Stimulated activated memory B cell treated with anti-CD40 and anti-IgM and Interleukin-4, amounts not matched to agents 10 μg/mL and 1 μg/mL and 100 μg/mL, for 72 hours (primary cell): ENCODE data around the gene TAF9.
"Not testable (repeated sequence)": the region's sequence is repeated elsewhere in the genome, so short reads cannot be mapped to it uniquely, and the experiment has no call there.

Experiments used
- ATAC-seq: fragments of 150-1000 bp; cut with Tn5 transposase; 2 replicates; pipeline ENCODE4 v1.10.0; 2021
- H3K27ac Mint-ChIP-seq: one replicate; pipeline ENCODE4 v1.8.0; 2022; ENCODE audit warnings: mild to moderate bottlenecking, mixed read lengths
- H3K27me3 Mint-ChIP-seq: one replicate; pipeline ENCODE4 v1.8.0; 2022; ENCODE audit warnings: mixed read lengths
- H3K36me3 Mint-ChIP-seq: one replicate; pipeline ENCODE4 v1.8.0; 2022; ENCODE audit warnings: mixed read lengths
- H3K4me1 Mint-ChIP-seq: one replicate; pipeline ENCODE4 v1.8.0; 2022; ENCODE audit warnings: mixed read lengths
- H3K4me3 Mint-ChIP-seq: one replicate; pipeline ENCODE4 v1.8.0; 2022; ENCODE audit warnings: mild to moderate bottlenecking, moderate library complexity, mixed read lengths
- H3K9me3 Mint-ChIP-seq: one replicate; pipeline ENCODE4 v1.8.0; 2022; ENCODE audit warnings: mixed read lengths

Gene TAF9

GRCh38 chr5:69364850-69365249 lies 4.5 kb downstream of the TAF9 start:
- Mint-ChIP-seq H3K9me3 (no peaks in the 10 kb centered on the region), H3K27me3 (no peaks in the 10 kb centered on the region), H3K4me1 (peaks cover 32% of the 10 kb centered on the region), H3K27ac (no peak overlapping the region), H3K36me3 (peaks cover 39% of the 10 kb centered on the region), H3K4me3 (no peak overlapping the region)
- no peak for ATAC-seq

GRCh38 chr5:69364414-69364813 lies 4.9 kb downstream of the TAF9 start:
- Mint-ChIP-seq H3K27me3 (no peaks in the 10 kb centered on the region), H3K27ac (no peak overlapping the region), H3K36me3 (peaks cover 39% of the 10 kb centered on the region), H3K9me3 (no peaks in the 10 kb centered on the region), H3K4me1 (peaks cover 32% of the 10 kb centered on the region), H3K4me3 (no peak overlapping the region)
- ATAC-seq = no peak

- H3K4me1 Mint-ChIP-seq = peaks cover 18% of the 10 kb centered on the region
- H3K9me3 Mint-ChIP-seq = no peaks in the 10 kb centered on the region
- no peaks in the 10 kb centered on the region for H3K27me3 Mint-ChIP-seq
- no peak overlapping the region for H3K27ac Mint-ChIP-seq
- peaks cover 47% of the 10 kb centered on the region for H3K36me3 Mint-ChIP-seq
- H3K4me3 Mint-ChIP-seq = no peak overlapping the region
- ATAC-seq = no peak
Measured at GRCh38 chr5:69360442-69360841, 8.9 kb downstream of the TAF9 start.

GRCh38 chr5:69359699-69360098 lies 9.6 kb downstream of the TAF9 start:
- H3K4me3 Mint-ChIP-seq = no peak overlapping the region
- peaks cover 18% of the 10 kb centered on the region for H3K4me1 Mint-ChIP-seq
- ATAC-seq = no peak
- H3K27me3 Mint-ChIP-seq = no peaks in the 10 kb centered on the region
- peaks cover 42% of the 10 kb centered on the region for H3K36me3 Mint-ChIP-seq
- no peak overlapping the region for H3K27ac Mint-ChIP-seq
- H3K9me3 Mint-ChIP-seq = no peaks in the 10 kb centered on the region

- Mint-ChIP-seq H3K27ac (no peak overlapping the region), H3K4me3 (no peak overlapping the region), H3K4me1 (peaks cover 6% of the 10 kb centered on the region), H3K36me3 (peaks cover 47% of the 10 kb centered on the region), H3K9me3 (no peaks in the 10 kb centered on the region), H3K27me3 (no peaks in the 10 kb centered on the region)
- ATAC-seq = no peak
Measured at GRCh38 chr5:69350664-69351063, 18.7 kb downstream of the TAF9 start.

- Mint-ChIP-seq H3K4me3 (no peak overlapping the region), H3K4me1 (no peaks in the 10 kb centered on the region), H3K36me3 (peaks cover 12% of the 10 kb centered on the region), H3K9me3 (no peaks in the 10 kb centered on the region), H3K27me3 (no peaks in the 10 kb centered on the region), H3K27ac (no peak overlapping the region)
- ATAC-seq = no peak
Measured at GRCh38 chr5:69343083-69343482, 26.2 kb downstream of the TAF9 start.

GRCh38 chr5:69341520-69342161 lies 27.7 kb downstream of the TAF9 start:
- ATAC-seq = no peak
- peaks cover 5% of the 10 kb centered on the region for H3K36me3 Mint-ChIP-seq
- no peak overlapping the region for H3K4me3 Mint-ChIP-seq
- no peaks in the 10 kb centered on the region for H3K4me1 Mint-ChIP-seq
- no peaks in the 10 kb centered on the region for H3K27me3 Mint-ChIP-seq
- no peak overlapping the region for H3K27ac Mint-ChIP-seq
- no peaks in the 10 kb centered on the region for H3K9me3 Mint-ChIP-seq

- H3K27ac Mint-ChIP-seq = no peak overlapping the region
- peaks cover 4% of the 10 kb centered on the region for H3K36me3 Mint-ChIP-seq
- no peak overlapping the region for H3K4me3 Mint-ChIP-seq
- ATAC-seq = no peak
- H3K9me3 Mint-ChIP-seq = no peaks in the 10 kb centered on the region
- peaks cover 19% of the 10 kb centered on the region for H3K4me1 Mint-ChIP-seq
- H3K27me3 Mint-ChIP-seq = no peaks in the 10 kb centered on the region
Measured at GRCh38 chr5:69335341-69335935, 33.9 kb downstream of the TAF9 start.

- ATAC-seq = peak; percentile 69
- H3K36me3 Mint-ChIP-seq = peaks cover 4% of the 10 kb centered on the region
- no peaks in the 10 kb centered on the region for H3K9me3 Mint-ChIP-seq
- H3K4me1 Mint-ChIP-seq = peaks cover 19% of the 10 kb centered on the region
- peak overlapping the region; percentile 19 for H3K4me3 Mint-ChIP-seq
- no peak overlapping the region for H3K27ac Mint-ChIP-seq
- no peaks in the 10 kb centered on the region for H3K27me3 Mint-ChIP-seq
Measured at GRCh38 chr5:69334793-69335268, 34.5 kb downstream of the TAF9 start.

- ATAC-seq, H3K27ac Mint-ChIP-seq, H3K27me3 Mint-ChIP-seq, H3K4me3 Mint-ChIP-seq, H3K9me3 Mint-ChIP-seq, H3K36me3 Mint-ChIP-seq: not testable (repeated sequence)
- peaks cover 19% of the 10 kb centered on the region for H3K4me1 Mint-ChIP-seq
Measured at GRCh38 chr5:69333668-69334315, 35.5 kb downstream of the TAF9 start.

GRCh38 chr5:69331528-69332445 lies 37.5 kb downstream of the TAF9 start:
- H3K4me3 Mint-ChIP-seq = peak overlapping the region; percentile 87
- H3K27me3 Mint-ChIP-seq = no peaks in the 10 kb centered on the region
- peaks cover 4% of the 10 kb centered on the region for H3K36me3 Mint-ChIP-seq
- H3K27ac Mint-ChIP-seq = peak overlapping the region; percentile 94
- ATAC-seq = no peak
- no peaks in the 10 kb centered on the region for H3K9me3 Mint-ChIP-seq
- peaks cover 19% of the 10 kb centered on the region for H3K4me1 Mint-ChIP-seq

- Mint-ChIP-seq H3K4me3 (no peak overlapping the region), H3K27me3 (no peaks in the 10 kb centered on the region), H3K27ac (no peak overlapping the region), H3K9me3 (no peaks in the 10 kb centered on the region), H3K36me3 (peaks cover 4% of the 10 kb centered on the region), H3K4me1 (peaks cover 18% of the 10 kb centered on the region)
- no peak for ATAC-seq
Measured at GRCh38 chr5:69329905-69330489, 39.3 kb downstream of the TAF9 start.

GRCh38 chr5:69326365-69326764 lies 43.0 kb downstream of the TAF9 start:
- H3K4me1 Mint-ChIP-seq = peaks cover under 1% of the 10 kb centered on the region
- ATAC-seq = no peak
- no peak overlapping the region for H3K4me3 Mint-ChIP-seq
- no peaks in the 10 kb centered on the region for H3K9me3 Mint-ChIP-seq
- no peak overlapping the region for H3K27ac Mint-ChIP-seq
- H3K36me3 Mint-ChIP-seq = no peaks in the 10 kb centered on the region
- H3K27me3 Mint-ChIP-seq = no peaks in the 10 kb centered on the region

- Mint-ChIP-seq H3K4me3 (no peak overlapping the region), H3K4me1 (no peaks in the 10 kb centered on the region), H3K36me3 (peaks cover 41% of the 10 kb centered on the region), H3K27ac (no peak overlapping the region), H3K9me3 (no peaks in the 10 kb centered on the region), H3K27me3 (no peaks in the 10 kb centered on the region)
- no peak for ATAC-seq
Measured at GRCh38 chr5:69317391-69317790, 51.9 kb downstream of the TAF9 start.

- no peak for ATAC-seq
- Mint-ChIP-seq H3K36me3 (peaks cover 49% of the 10 kb centered on the region), H3K27me3 (no peaks in the 10 kb centered on the region), H3K9me3 (no peaks in the 10 kb centered on the region), H3K4me3 (no peak overlapping the region), H3K27ac (no peak overlapping the region), H3K4me1 (no peaks in the 10 kb centered on the region)
Measured at GRCh38 chr5:69315972-69316371, 53.3 kb downstream of the TAF9 start.
